Naive thymus-derived CD8-positive, alpha-beta T cell (primary cell): Measurements from ENCODE around the gene HOXA10. TPM values are rescaled to one million over a fixed set of nuclear protein-coding genes. Genes with fewer than 3 reads are reported as not detected.

Source experiments
- ATAC-seq, 2 donors: fragments of 150-1000 bp; cut with Tn5 transposase in 1 of 2; sonication (Bioruptor Pico), chemical (Tn5 transposase) in 1 of 2; 1 replicate in 1 of 2; 2 replicates in 1 of 2; pipeline ENCODE4 v1.10.0; 2021; ENCODE audit warnings: mild to moderate bottlenecking in 2 of 2, moderate library complexity in 2 of 2
- POLR2A ChIA-PET: fragments of 350-600 bp; sonication (Branson Sonifier 250); formaldehyde crosslinking; loops from one replicate; lab custom pipeline; 2021; ENCODE audit warnings: antibody characterized with exemption; lab: Charles Lee
- DNase-seq, 10 donors: peaks; one replicate each; pipeline versions ENCODE4 v3.0.0 to v3.0.0-alpha.2; 2020 to 2022
- H3K27ac Mint-ChIP-seq, 10 donors: one replicate each; pipeline ENCODE4 v1.8.0; 2020 to 2022; ENCODE audit warnings: mild to moderate bottlenecking in 10 of 10, mixed read lengths in 10 of 10, moderate library complexity in 4 of 10, inconsistent platforms in 1 of 10
- H3K27me3 Mint-ChIP-seq, 5 donors: one replicate each; pipeline ENCODE4 v1.8.0; 2021 to 2022; ENCODE audit warnings: mixed read lengths in 5 of 5
- H3K36me3 Mint-ChIP-seq, 3 donors: one replicate each; pipeline ENCODE4 v1.8.0; 2020 to 2022; ENCODE audit warnings: mixed read lengths in 3 of 3, mild to moderate bottlenecking in 2 of 3, inconsistent platforms in 1 of 3
- H3K4me1 Mint-ChIP-seq, 4 donors: one replicate each; pipeline ENCODE4 v1.8.0; 2021 to 2022; ENCODE audit warnings: mixed read lengths in 4 of 4
- H3K4me3 Mint-ChIP-seq, 10 donors: one replicate each; pipeline ENCODE4 v1.8.0; 2020 to 2022; ENCODE audit warnings: mild to moderate bottlenecking in 10 of 10, mixed read lengths in 10 of 10, moderate library complexity in 6 of 10, inconsistent platforms in 1 of 10
- H3K9me3 Mint-ChIP-seq, 9 donors: one replicate each; pipeline ENCODE4 v1.8.0; 2020 to 2022; ENCODE audit warnings: mixed read lengths in 9 of 9, mild to moderate bottlenecking in 3 of 9, inconsistent platforms in 1 of 9, moderate library complexity in 1 of 9
- polyA plus RNA-seq, 3 donors: library from polyadenylated mRNA; unstranded; fragments of 300-500 nt; fragmentation: Illumina TruSeq; gene quantifications; one replicate each; pipeline ENCODE4 v1.2.3, GENCODE V29; 2021
- total RNA-seq, 8 experiments: library from RNA in 2 of 8; stranded (reverse) in 2 of 8; gene quantifications; one replicate each; pipeline ENCODE4 v1.2.3 and lab custom pipeline; 2021 to 2026

Gene HOXA10
- total and polyA plus RNA-seq, 5 experiments from 2014 or later: 0.19 TPM; not detected in 4

- peaks cover 61 to 100% (median 74%) of the 10 kb centered on the region in 5 donors for H3K27me3 Mint-ChIP-seq
- peaks cover 0 to 9% (median 2%) of the 10 kb centered on the region in 3 donors for H3K36me3 Mint-ChIP-seq
- peak in 1 of 10 donors; percentile 17 for DNase-seq
- H3K4me3 Mint-ChIP-seq: peak overlapping the region; percentile 63 to 88 (median 76)
- peaks cover 33 to 73% (median 64%) of the 10 kb centered on the region in 4 donors for H3K4me1 Mint-ChIP-seq
- no peak for ATAC-seq
- H3K27ac Mint-ChIP-seq: peak overlapping the region in 5 of 10 donors; percentile 17 to 75 (median 55)
- peaks cover 0 to 4% (median 0%) of the 10 kb centered on the region in 9 donors for H3K9me3 Mint-ChIP-seq
- POLR2A ChIA-PET: interaction anchor here (0.7 to 3.5 kb wide), 5 partner anchors 8 to 988 kb away, joined by 3 to 18 read pairs (median 3); no protein-coding TSS in a partner anchor
Observed at GRCh38 chr7:27187475-27188385, 13.6 kb upstream of the HOXA10 start.

- peaks cover 62 to 97% (median 76%) of the 10 kb centered on the region in 5 donors for H3K27me3 Mint-ChIP-seq
- H3K9me3 Mint-ChIP-seq: peaks cover 0 to 4% (median 0%) of the 10 kb centered on the region in 9 donors
- POLR2A ChIA-PET: interaction anchor here (0.7 to 3.5 kb wide), 6 partner anchors 7 to 987 kb away, joined by 3 to 18 read pairs (median 3); no protein-coding TSS in a partner anchor
- H3K27ac Mint-ChIP-seq: peak overlapping the region in 2 of 10 donors; percentile 57 to 58
- ATAC-seq: no peak
- DNase-seq: peak in 1 of 10 donors; percentile 3
- H3K36me3 Mint-ChIP-seq: peaks cover 0 to 9% (median 2%) of the 10 kb centered on the region in 3 donors
- peak overlapping the region in 9 of 10 donors; percentile 16 to 85 (median 75) for H3K4me3 Mint-ChIP-seq
- H3K4me1 Mint-ChIP-seq: peaks cover 34 to 69% (median 57%) of the 10 kb centered on the region in 4 donors
Observed at GRCh38 chr7:27186668-27187474, 12.8 kb upstream of the HOXA10 start.

GRCh38 chr7:27185854-27186667 is 11.9 kb upstream of the HOXA10 start:
- ATAC-seq (no peak), DNase-seq (peak in 1 of 10 donors; percentile 17)
- peak overlapping the region; percentile 67 to 85 (median 81) for H3K4me3 Mint-ChIP-seq
- H3K27me3 Mint-ChIP-seq: peaks cover 56 to 96% (median 77%) of the 10 kb centered on the region in 5 donors
- H3K4me1 Mint-ChIP-seq: peaks cover 31 to 64% (median 52%) of the 10 kb centered on the region in 4 donors
- POLR2A ChIA-PET: interaction anchor here (0.6 to 3.5 kb wide), 5 partner anchors 13 to 642 kb away, joined by 3 to 18 read pairs (median 4); no protein-coding TSS in a partner anchor
- H3K27ac Mint-ChIP-seq: peak overlapping the region in 5 of 10 donors; percentile 28 to 91 (median 49)
- H3K36me3 Mint-ChIP-seq: peaks cover 0 to 9% (median 2%) of the 10 kb centered on the region in 3 donors
- H3K9me3 Mint-ChIP-seq: peaks cover 0 to 4% (median 0%) of the 10 kb centered on the region in 9 donors

GRCh38 chr7:27185013-27185853 is 11.1 kb upstream of the HOXA10 start, which contains the start of gene HOXA11:
Gene HOXA11, minus strand, starts transcription at chr7:27185232. Its CDS starts 88 bp downstream, at chr7:27185144.
- Mint-ChIP-seq H3K4me3 (peak within 1 kb of the TSS; percentile 67 to 85 (median 81)), H3K4me1 (peaks cover 33 to 64% (median 51%) of the 10 kb centered on the region in 4 donors), H3K27me3 (peaks cover 50 to 96% (median 72%) of the 10 kb centered on the region in 5 donors), H3K9me3 (peaks cover 0 to 2% (median 0%) of the 10 kb centered on the region in 9 donors), H3K27ac (peak within 1 kb of the TSS in 7 of 10 donors; percentile 17 to 91 (median 44)), H3K36me3 (peaks cover 0 to 9% (median 0%) of the 10 kb centered on the region in 3 donors)
- peak; percentile 19 to 46 for ATAC-seq
- POLR2A ChIA-PET: interaction anchor here (0.6 to 3.5 kb wide), 8 partner anchors 11 to 643 kb away, joined by 3 to 18 read pairs (median 4); partner anchors contain the start of gene HOXA10
- DNase-seq: peak in 1 of 10 donors; percentile 35

- POLR2A ChIA-PET: interaction anchor here (0.8 to 1.3 kb wide), 6 partner anchors 10 to 25 kb away, joined by 3 to 12 read pairs (median 3); partner anchors contain the start of gene HOXA10
- Mint-ChIP-seq H3K36me3 (peaks cover 0 to 7% (median 3%) of the 10 kb centered on the region in 3 donors), H3K27me3 (peaks cover 48 to 96% (median 69%) of the 10 kb centered on the region in 5 donors), H3K4me3 (peak overlapping the region; percentile 67 to 85 (median 81)), H3K4me1 (peaks cover 33 to 60% (median 50%) of the 10 kb centered on the region in 4 donors), H3K9me3 (peaks cover 0 to 2% (median 0%) of the 10 kb centered on the region in 9 donors), H3K27ac (peak overlapping the region in 3 of 10 donors; percentile 32 to 91 (median 85))
- ATAC-seq (peak; percentile 9 to 27), DNase-seq (no peak)
Observed at GRCh38 chr7:27184337-27185012, 10.4 kb upstream of the HOXA10 start.

GRCh38 chr7:27183682-27184336 is 9.7 kb upstream of the HOXA10 start:
- peak overlapping the region; percentile 43 to 85 (median 66) for H3K4me3 Mint-ChIP-seq
- POLR2A ChIA-PET: interaction anchor here (0.6 to 2.4 kb wide), 3 partner anchors 10 to 44 kb away, joined by 3 to 9 read pairs (median 3); partner anchors contain the start of gene HOXA10
- H3K27me3 Mint-ChIP-seq: peaks cover 54 to 96% (median 74%) of the 10 kb centered on the region in 5 donors
- no peak overlapping the region for H3K27ac Mint-ChIP-seq
- DNase-seq (peak in 1 of 10 donors; percentile 17), ATAC-seq (no peak)
- H3K4me1 Mint-ChIP-seq: peaks cover 31 to 59% (median 48%) of the 10 kb centered on the region in 4 donors
- peaks cover 0 to 2% (median 0%) of the 10 kb centered on the region in 9 donors for H3K9me3 Mint-ChIP-seq
- H3K36me3 Mint-ChIP-seq: peaks cover 1 to 7% (median 4%) of the 10 kb centered on the region in 3 donors

GRCh38 chr7:27182861-27183681 is 9.0 kb upstream of the HOXA10 start:
- POLR2A ChIA-PET: interaction anchor here (2.4 kb wide), 1 partner anchor 9 kb away, joined by 9 read pairs; the partner anchor contains the start of gene HOXA10
- H3K36me3 Mint-ChIP-seq: peaks cover 1 to 4% (median 3%) of the 10 kb centered on the region in 3 donors
- peaks cover 52 to 96% (median 74%) of the 10 kb centered on the region in 5 donors for H3K27me3 Mint-ChIP-seq
- no peak for ATAC-seq
- H3K4me3 Mint-ChIP-seq: peak overlapping the region in 1 of 10 donors; percentile 55
- peak in 1 of 10 donors; percentile 17 for DNase-seq
- H3K27ac Mint-ChIP-seq: no peak overlapping the region
- peaks cover 25 to 51% (median 41%) of the 10 kb centered on the region in 4 donors for H3K4me1 Mint-ChIP-seq
- H3K9me3 Mint-ChIP-seq: peaks cover 0 to 2% (median 0%) of the 10 kb centered on the region in 9 donors

GRCh38 chr7:27182285-27182841 is 8.2 kb upstream of the HOXA10 start:
- H3K36me3 Mint-ChIP-seq: peaks cover 1 to 4% (median 3%) of the 10 kb centered on the region in 3 donors
- DNase-seq (no peak), ATAC-seq (no peak)
- H3K27ac Mint-ChIP-seq: no peak overlapping the region
- peak overlapping the region in 1 of 10 donors; percentile 6 for H3K4me3 Mint-ChIP-seq
- POLR2A ChIA-PET: interaction anchor here (0.5 to 2.4 kb wide), 3 partner anchors 9 to 1320 kb away, joined by 3 to 9 read pairs (median 9); partner anchors contain the start of gene HOXA10
- peaks cover 51 to 96% (median 74%) of the 10 kb centered on the region in 5 donors for H3K27me3 Mint-ChIP-seq
- peaks cover 0 to 2% (median 0%) of the 10 kb centered on the region in 9 donors for H3K9me3 Mint-ChIP-seq
- H3K4me1 Mint-ChIP-seq: peaks cover 21 to 44% (median 34%) of the 10 kb centered on the region in 4 donors
